GM19397 (cell line): ENCODE measurements around the gene NAPA.
A peak's percentile ranks its signal among the peaks of the same experiment; 100 is the strongest.
"Not testable (repeated sequence)": the region's sequence is repeated elsewhere in the genome, so short reads cannot be mapped to it uniquely, and the experiment has no call there.

ENCODE experiments used
- ATAC-seq: cut with Tn5 transposase; IDR thresholded peaks from one replicate; pipeline ENCODE4 v1.9.1; 2021; ENCODE audit warnings: mild to moderate bottlenecking, moderate library complexity; ENCODE audit not compliant: unreplicated experiment

NAPA gene

GRCh38 chr19:47487551-47488515 lies 27.0 kb downstream of the NAPA start:
- no peak for ATAC-seq

- no peak for ATAC-seq
These were observed 28.0 kb downstream of the NAPA start for GRCh38 chr19:47486900-47487299.

GRCh38 chr19:47486220-47486619 lies 28.6 kb downstream of the NAPA start:
- not testable (repeated sequence) for ATAC-seq

GRCh38 chr19:47485210-47485609 lies 29.7 kb downstream of the NAPA start:
- ATAC-seq: no peak

- ATAC-seq: peak; percentile 77
These were observed 30.8 kb downstream of the NAPA start, which contains the start of gene KPTN for GRCh38 chr19:47483800-47484690. TSS of gene KPTN (minus strand) at chr19:47484219. CDS start at chr19:47484160, 59 bp downstream.

- ATAC-seq: no peak
These were observed 31.7 kb downstream of the NAPA start for GRCh38 chr19:47483200-47483599.

GRCh38 chr19:47481460-47482052 lies 33.3 kb downstream of the NAPA start:
- no peak for ATAC-seq

GRCh38 chr19:47480658-47481057 lies 34.2 kb downstream of the NAPA start:
- ATAC-seq: no peak

- ATAC-seq: no peak
These were observed 35.0 kb downstream of the NAPA start for GRCh38 chr19:47479701-47480503.

GRCh38 chr19:47476438-47476972 lies 38.4 kb downstream of the NAPA start:
- ATAC-seq: no peak

- ATAC-seq: no peak
These were observed 39.4 kb downstream of the NAPA start for GRCh38 chr19:47475465-47475864.

- no peak for ATAC-seq
These were observed 41.5 kb downstream of the NAPA start for GRCh38 chr19:47473336-47473735.

GRCh38 chr19:47471733-47472457 lies 43.0 kb downstream of the NAPA start, which contains the start of gene SLC8A2:
TSS of gene SLC8A2 (minus strand) at chr19:47471893. CDS start at chr19:47466403, 5,490 bp downstream.
- ATAC-seq: no peak

GRCh38 chr19:47471381-47471732 lies 43.5 kb downstream of the NAPA start:
- ATAC-seq: no peak

GRCh38 chr19:47470447-47471195 lies 44.2 kb downstream of the NAPA start:
- no peak for ATAC-seq

- no peak for ATAC-seq
These were observed 45.1 kb downstream of the NAPA start for GRCh38 chr19:47469719-47470118.

- no peak for ATAC-seq
These were observed 45.5 kb downstream of the NAPA start for GRCh38 chr19:47469363-47469700.

GRCh38 chr19:47467914-47468313 lies 46.9 kb downstream of the NAPA start:
- ATAC-seq: no peak

- no peak for ATAC-seq
These were observed 48.9 kb downstream of the NAPA start for GRCh38 chr19:47465957-47466356.
